ENCODE results near the gene SNX4. TPM values are rescaled to one million over a fixed set of nuclear protein-coding genes. Genes with fewer than 3 reads are reported as not detected.

The SNX4 gene
- total RNA-seq, 1 donor from 2014 or later: 35.6 TPM

DNA sequence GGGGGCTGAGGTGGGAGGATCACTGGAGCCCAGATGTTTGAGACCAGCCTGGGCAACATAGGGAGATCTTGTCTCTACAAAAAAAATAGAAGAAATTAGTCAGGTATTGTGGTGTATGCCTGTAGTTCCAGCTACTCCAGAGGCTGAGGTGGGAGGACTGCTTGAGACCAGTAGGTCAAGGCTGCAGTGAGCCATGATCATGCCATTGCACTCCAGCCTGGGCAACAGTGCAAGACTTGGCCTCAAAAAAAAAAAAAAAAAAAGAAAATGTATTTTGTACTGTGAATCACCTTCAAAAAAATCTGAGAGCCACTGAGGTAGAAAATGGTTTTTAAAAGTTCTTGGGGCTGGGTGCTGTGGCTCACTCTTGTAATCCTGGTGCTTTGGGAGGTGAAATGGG, 4.6 kb downstream of the SNX4 start:
- H3K27ac Mint-ChIP-seq (ENCODE audit: unreplicated experiment): no peak overlapping the region
- H3K4me3 Mint-ChIP-seq (ENCODE audit: unreplicated experiment): no peak overlapping the region
- H3K27me3 Mint-ChIP-seq (ENCODE audit: unreplicated experiment): peaks cover 2% of the 10 kb centered on the region
- TF ChIP-seq, protein P1, sequence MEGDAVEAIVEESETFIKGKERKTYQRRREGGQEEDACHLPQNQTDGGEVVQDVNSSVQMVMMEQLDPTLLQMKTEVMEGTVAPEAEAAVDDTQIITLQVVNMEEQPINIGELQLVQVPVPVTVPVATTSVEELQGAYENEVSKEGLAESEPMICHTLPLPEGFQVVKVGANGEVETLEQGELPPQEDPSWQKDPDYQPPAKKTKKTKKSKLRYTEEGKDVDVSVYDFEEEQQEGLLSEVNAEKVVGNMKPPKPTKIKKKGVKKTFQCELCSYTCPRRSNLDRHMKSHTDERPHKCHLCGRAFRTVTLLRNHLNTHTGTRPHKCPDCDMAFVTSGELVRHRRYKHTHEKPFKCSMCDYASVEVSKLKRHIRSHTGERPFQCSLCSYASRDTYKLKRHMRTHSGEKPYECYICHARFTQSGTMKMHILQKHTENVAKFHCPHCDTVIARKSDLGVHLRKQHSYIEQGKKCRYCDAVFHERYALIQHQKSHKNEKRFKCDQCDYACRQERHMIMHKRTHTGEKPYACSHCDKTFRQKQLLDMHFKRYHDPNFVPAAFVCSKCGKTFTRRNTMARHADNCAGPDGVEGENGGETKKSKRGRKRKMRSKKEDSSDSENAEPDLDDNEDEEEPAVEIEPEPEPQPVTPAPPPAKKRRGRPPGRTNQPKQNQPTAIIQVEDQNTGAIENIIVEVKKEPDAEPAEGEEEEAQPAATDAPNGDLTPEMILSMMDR (IDR thresholded peaks at IDR 0.05; ENCODE audit: unreplicated experiment): no peak
- peaks cover 4% of the 10 kb centered on the region for H3K36me3 Mint-ChIP-seq (ENCODE audit: low read depth, unreplicated experiment)
- H3K4me1 Mint-ChIP-seq (ENCODE audit: unreplicated experiment): peaks cover 6% of the 10 kb centered on the region
- DNase-seq (ENCODE audit: low spot score): no peak
- H3K9me3 Mint-ChIP-seq (ENCODE audit: unreplicated experiment): no peaks in the 10 kb centered on the region

DNA sequence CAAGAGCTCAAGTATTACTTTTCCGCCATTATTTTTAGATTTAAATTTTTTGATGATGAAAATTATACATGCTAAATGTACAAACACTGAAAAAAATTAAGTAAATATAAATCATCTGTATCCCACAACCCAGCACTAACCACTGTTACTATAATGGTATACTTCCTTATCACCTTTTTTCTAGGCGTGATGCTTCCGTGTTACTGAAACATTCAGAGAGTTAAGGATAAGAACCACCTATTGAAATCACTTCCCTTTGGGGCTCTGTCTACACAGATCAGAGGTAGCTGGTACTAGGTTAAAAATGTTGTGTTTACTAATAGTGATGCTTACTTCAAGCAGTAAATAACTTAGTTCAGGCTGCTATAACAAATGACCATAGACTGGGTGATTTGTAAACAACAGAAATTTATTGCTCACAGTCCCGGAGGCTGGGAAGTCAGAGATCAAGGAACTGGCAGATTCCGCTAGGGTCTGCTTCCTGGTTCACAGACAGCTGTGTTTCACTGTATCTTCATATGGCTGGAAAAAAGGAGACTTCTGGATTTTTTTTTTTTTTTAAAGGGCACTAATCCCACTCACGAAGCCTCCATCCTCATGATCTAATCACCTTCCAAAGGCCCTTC, 6.4 kb downstream of the SNX4 start:
- TF ChIP-seq, protein P1 (IDR thresholded peaks at IDR 0.05; ENCODE audit: unreplicated experiment): no peak
- no peaks in the 10 kb centered on the region for H3K4me1 Mint-ChIP-seq (ENCODE audit: unreplicated experiment)
- H3K36me3 Mint-ChIP-seq (ENCODE audit: low read depth, unreplicated experiment): peaks cover 4% of the 10 kb centered on the region
- no peak overlapping the region for H3K4me3 Mint-ChIP-seq (ENCODE audit: unreplicated experiment)
- DNase-seq (ENCODE audit: low spot score): no peak
- H3K9me3 Mint-ChIP-seq (ENCODE audit: unreplicated experiment): no peaks in the 10 kb centered on the region
- peak overlapping the region; percentile 57 for H3K27ac Mint-ChIP-seq (ENCODE audit: unreplicated experiment)
- H3K27me3 Mint-ChIP-seq (ENCODE audit: unreplicated experiment): no peaks in the 10 kb centered on the region

DNA sequence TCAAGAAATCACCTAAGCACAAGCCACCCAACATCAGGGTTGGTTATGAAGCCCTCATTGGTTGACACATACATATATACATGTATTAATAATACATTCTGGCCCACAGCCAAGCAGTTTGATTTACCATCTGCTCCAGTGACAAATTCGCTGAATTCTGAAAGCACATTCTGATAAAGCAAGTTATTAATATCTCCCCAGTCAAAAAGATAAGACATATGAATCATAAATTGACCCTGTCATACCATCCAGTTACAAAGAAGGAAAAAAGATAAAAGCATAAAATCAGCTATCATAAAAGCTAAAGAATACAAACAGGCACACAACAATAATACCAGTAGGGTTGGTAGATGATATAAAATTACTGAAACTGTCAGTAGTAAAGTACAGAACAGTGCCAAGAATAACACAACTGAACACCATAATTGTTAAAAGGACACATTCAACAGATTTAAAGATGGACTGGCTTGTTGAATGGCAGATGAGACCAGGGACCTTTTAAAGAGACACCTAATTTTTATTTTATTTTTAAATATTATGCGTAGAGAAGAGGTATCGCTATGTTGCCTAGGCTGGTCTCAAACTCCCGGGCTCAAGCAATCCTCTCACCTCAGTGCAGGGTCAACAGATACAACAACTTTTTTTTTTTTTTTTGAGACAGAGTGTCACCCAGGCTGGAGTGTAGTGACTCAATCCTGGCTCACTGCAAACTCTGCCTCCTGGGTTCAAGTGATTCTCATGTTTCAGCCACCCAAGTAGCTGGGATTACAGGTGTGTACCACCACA, 7.7 kb downstream of the SNX4 start:
- Mint-ChIP-seq H3K4me1 (ENCODE audit: unreplicated experiment) (no peaks in the 10 kb centered on the region), H3K9me3 (ENCODE audit: unreplicated experiment) (no peaks in the 10 kb centered on the region), H3K27ac (ENCODE audit: unreplicated experiment) (no peak overlapping the region), H3K27me3 (ENCODE audit: unreplicated experiment) (no peaks in the 10 kb centered on the region), H3K36me3 (ENCODE audit: low read depth, unreplicated experiment) (peaks cover 3% of the 10 kb centered on the region), H3K4me3 (ENCODE audit: unreplicated experiment) (no peak overlapping the region)
- DNase-seq (ENCODE audit: low spot score): no peak
- TF ChIP-seq, protein P1 (IDR thresholded peaks at IDR 0.05; ENCODE audit: unreplicated experiment): no peak

DNA sequence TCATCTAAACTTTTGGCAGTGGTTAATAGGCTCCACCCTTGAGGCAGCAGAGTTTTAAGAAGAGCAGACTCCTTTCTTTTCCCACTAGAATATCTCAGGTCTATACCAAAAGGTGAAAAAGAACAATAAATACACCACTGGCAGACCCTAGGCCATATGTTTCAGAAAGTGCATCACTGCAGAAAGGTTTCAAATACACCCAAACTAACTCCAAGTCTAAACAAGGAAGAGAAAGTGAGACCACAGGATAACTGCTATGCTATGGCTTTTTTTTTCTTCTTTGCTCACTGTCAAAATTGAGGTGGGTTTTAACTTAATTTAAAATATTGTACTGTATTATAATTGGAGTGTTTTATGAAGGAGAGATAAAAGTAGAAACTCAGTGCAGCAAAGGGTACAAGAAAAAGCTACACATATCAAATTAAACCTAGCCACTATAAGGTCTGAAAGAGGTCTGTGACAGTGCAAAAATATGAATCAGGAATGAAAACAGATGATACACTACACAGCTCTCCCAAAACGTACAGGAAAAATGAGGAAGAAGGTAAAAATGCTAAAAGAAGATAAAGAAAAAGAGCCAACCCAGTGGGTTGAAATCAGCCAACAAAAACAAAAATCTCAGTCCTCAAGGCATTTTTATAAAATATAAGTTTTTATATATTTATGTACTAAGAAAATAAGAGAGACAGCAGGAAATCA, 8.4 kb downstream of the SNX4 start:
- Mint-ChIP-seq H3K27ac (ENCODE audit: unreplicated experiment) (no peak overlapping the region), H3K27me3 (ENCODE audit: unreplicated experiment) (no peaks in the 10 kb centered on the region), H3K9me3 (ENCODE audit: unreplicated experiment) (no peaks in the 10 kb centered on the region), H3K36me3 (ENCODE audit: low read depth, unreplicated experiment) (no peaks in the 10 kb centered on the region), H3K4me3 (ENCODE audit: unreplicated experiment) (no peak overlapping the region), H3K4me1 (ENCODE audit: unreplicated experiment) (no peaks in the 10 kb centered on the region)
- no peak for DNase-seq (ENCODE audit: low spot score)
- TF ChIP-seq, protein P1 (IDR thresholded peaks at IDR 0.05; ENCODE audit: unreplicated experiment): no peak
